Breast epithelium (tissue), 4 donors: ENCODE results near the gene TTBK1. TPM values are rescaled to one million over a fixed set of nuclear protein-coding genes. Genes with fewer than 3 reads are reported as not detected.

Source experiments
- DNase-seq, 2 donors: peaks; one replicate each; pipeline ENCODE4 v3.0.0-alpha.2; 2019; ENCODE audit warnings: low spot score in 2 of 2
- H3K27ac ChIP-seq, 2 donors: fragments of 200-600 bp; sonication (generic) in 1 of 2; one replicate each; pipeline ENCODE4 v1.5.1; 2016 to 2019; ENCODE audit warnings: mild to moderate bottlenecking in 1 of 2
- H3K27me3 ChIP-seq, 2 donors: fragments of 200-600 bp; sonication (generic) in 1 of 2; one replicate each; pipeline versions ENCODE4 v1.5.1 to v1.6.0; 2017 to 2019; ENCODE audit warnings: control low read depth in 1 of 2, mild to moderate bottlenecking in 1 of 2
- H3K36me3 ChIP-seq: fragments of 200-600 bp; one replicate; pipeline ENCODE4 v1.5.1; 2019
- H3K4me1 ChIP-seq, 2 donors: fragments of 200-600 bp; sonication (generic); one replicate each; pipeline ENCODE4 v1.5.1; 2016 to 2019; ENCODE audit warnings: control low read depth in 1 of 2
- H3K4me3 ChIP-seq, 3 donors: fragments of 200-600 bp; sonication (generic); 1 replicate in 2 of 3; 2 replicates in 1 of 3; pipeline ENCODE4 v1.5.1; 2016 to 2019; ENCODE audit warnings: mild to moderate bottlenecking in 3 of 3, moderate library complexity in 2 of 3
- H3K9me3 ChIP-seq, 2 donors: fragments of 200-600 bp; sonication (generic) in 1 of 2; one replicate each; pipeline ENCODE4 v1.5.1; 2016 to 2019; ENCODE audit warnings: control low read depth in 1 of 2
- CTCF ChIP-seq, 3 donors: fragments of 450-650 bp; IDR thresholded peaks; one replicate each; pipeline ENCODE4 v1.5.1; 2016 to 2017; ENCODE audit warnings: antibody characterized with exemption in 3 of 3, mild to moderate bottlenecking in 3 of 3, moderate library complexity in 3 of 3
- POLR2A ChIP-seq: fragments of 450-650 bp; IDR thresholded peaks from one replicate; pipeline ENCODE4 v1.6.1; 2016; ENCODE audit warnings: antibody characterized with exemption, mild to moderate bottlenecking, moderate library complexity
- POLR2AphosphoS5 ChIP-seq, 3 donors: sonication (generic); formaldehyde crosslinking; IDR thresholded peaks; one replicate each; pipeline ENCODE4 v1.6.1; 2017; ENCODE audit warnings: antibody characterized with exemption in 3 of 3
- intact Hi-C: fragments of 100-400 bp; cut with DNase I; formaldehyde crosslinking; loops from one replicate; pipeline ENCODE4 v1.15.1; 2023; ENCODE audit warnings: low total_unique reads
- total RNA-seq, 3 donors: library from RNA; depleted of rRNA; stranded (reverse); fragments of >200 nt; gene quantifications; one replicate each; pipeline ENCODE4 v1.1.0, GENCODE V29; 2016

TTBK1 gene
- total RNA-seq, 3 donors from 2014 or later, result under 0.01 TPM; not detected in 2

- Histone ChIP-seq H3K4me1 (no peaks in the 10 kb centered on the region), H3K9me3 (no peaks in the 10 kb centered on the region), H3K36me3 (no peaks in the 10 kb centered on the region), H3K27me3 (peaks cover 0 to 31% of the 10 kb centered on the region in 2 donors), H3K27ac (no peak overlapping the region), H3K4me3 (no peak overlapping the region)
- intact Hi-C loops, result no loop called here
- no peak for DNase-seq
- TF ChIP-seq CTCF (IDR thresholded peaks at IDR 0.05), result no peak
- TF ChIP-seq POLR2A, result no peak
- TF ChIP-seq POLR2AphosphoS5 (IDR thresholded peaks at IDR 0.05), result no peak
Measured at GRCh38 chr6:43287717-43288679, 44.7 kb downstream of the TTBK1 start.

GRCh38 chr6:43290339-43290904 lies 47.1 kb downstream of the TTBK1 start:
- Histone ChIP-seq H3K4me1 (no peaks in the 10 kb centered on the region), H3K27me3 (peaks cover 0 to 7% of the 10 kb centered on the region in 2 donors), H3K36me3 (no peaks in the 10 kb centered on the region), H3K4me3 (no peak overlapping the region), H3K27ac (no peak overlapping the region), H3K9me3 (no peaks in the 10 kb centered on the region)
- TF ChIP-seq POLR2A, result no peak
- no peak for TF ChIP-seq CTCF (IDR thresholded peaks at IDR 0.05)
- no peak for TF ChIP-seq POLR2AphosphoS5 (IDR thresholded peaks at IDR 0.05)
- DNase-seq, result no peak
- intact Hi-C loops, result no loop called here

GRCh38 chr6:43290905-43291355 lies 47.6 kb downstream of the TTBK1 start:
- no peaks in the 10 kb centered on the region for H3K36me3 ChIP-seq
- no peak for DNase-seq
- H3K4me3 ChIP-seq, result no peak overlapping the region
- no peak overlapping the region for H3K27ac ChIP-seq
- intact Hi-C loops, result no loop called here
- peaks cover 0 to 2% of the 10 kb centered on the region in 2 donors for H3K27me3 ChIP-seq
- H3K9me3 ChIP-seq, result no peaks in the 10 kb centered on the region
- no peaks in the 10 kb centered on the region for H3K4me1 ChIP-seq
- TF ChIP-seq CTCF (IDR thresholded peaks at IDR 0.05), result no peak
- no peak for TF ChIP-seq POLR2AphosphoS5 (IDR thresholded peaks at IDR 0.05)
- TF ChIP-seq POLR2A, result no peak

- Histone ChIP-seq H3K9me3 (no peaks in the 10 kb centered on the region), H3K4me3 (no peak overlapping the region), H3K27ac (no peak overlapping the region), H3K27me3 (no peaks in the 10 kb centered on the region), H3K36me3 (no peaks in the 10 kb centered on the region), H3K4me1 (no peaks in the 10 kb centered on the region)
- DNase-seq, result no peak
- intact Hi-C loops, result no loop called here
- TF ChIP-seq POLR2AphosphoS5 (IDR thresholded peaks at IDR 0.05) (no peak), CTCF (IDR thresholded peaks at IDR 0.05) (no peak), POLR2A (no peak)
Measured at GRCh38 chr6:43291708-43292107, 48.4 kb downstream of the TTBK1 start.

- Histone ChIP-seq H3K36me3 (no peaks in the 10 kb centered on the region), H3K4me3 (no peak overlapping the region), H3K27ac (no peak overlapping the region), H3K9me3 (no peaks in the 10 kb centered on the region), H3K4me1 (no peaks in the 10 kb centered on the region), H3K27me3 (no peaks in the 10 kb centered on the region)
- DNase-seq, result peak in 1 of 2 donors; percentile 39
- TF ChIP-seq POLR2A, result no peak
- no peak for TF ChIP-seq CTCF (IDR thresholded peaks at IDR 0.05)
- TF ChIP-seq POLR2AphosphoS5 (IDR thresholded peaks at IDR 0.05), result no peak
- intact Hi-C loops, result no loop called here
Measured at GRCh38 chr6:43292341-43292740, 49.1 kb downstream of the TTBK1 start.
